ENCODE results near the gene SPRR5. TPM values are rescaled to one million over a fixed set of nuclear protein-coding genes. Genes with fewer than 3 reads are reported as not detected.
A peak's percentile ranks its signal among the peaks of the same experiment; 100 is the strongest.

Gene SPRR5
- total and polyA plus RNA-seq, 2 donors (not counting 1 experiment from before 2014, with no cell fraction given): not detected

DNA sequence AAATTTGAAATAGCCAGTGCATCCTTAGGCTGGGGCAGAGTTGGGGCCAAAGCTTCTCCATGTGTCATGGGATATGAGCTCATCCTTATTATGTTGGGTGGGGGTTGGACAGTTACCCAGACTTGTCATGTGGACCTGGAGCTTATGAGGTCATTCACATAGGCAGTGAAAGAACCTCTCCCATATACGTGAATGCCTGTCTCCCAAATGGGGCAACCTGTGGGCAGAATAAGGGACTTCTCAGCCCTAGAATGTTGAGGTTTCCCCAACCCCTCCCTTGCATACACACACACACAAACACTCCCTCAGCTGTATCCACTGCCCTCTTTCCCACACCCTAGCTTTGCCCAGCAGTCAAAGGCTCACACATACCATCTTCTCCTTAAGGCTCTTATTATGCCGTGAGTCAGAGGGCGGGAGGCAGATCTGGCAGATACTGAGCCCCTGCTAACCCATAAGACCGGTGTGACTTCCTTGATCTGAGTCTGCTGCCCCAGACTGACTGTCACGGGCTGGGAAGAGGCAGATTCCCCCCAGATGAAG, 40.9 kb upstream of the SPRR5 start:
- peak overlapping the region; percentile 75 for H3K27ac ChIP-seq (ENCODE audit: insufficient read depth, low read length)
- no peak for TF ChIP-seq EZH2 (IDR thresholded peaks at IDR 0.05; ENCODE audit: low read length, missing control alignments)
- TF ChIP-seq, protein P1, sequence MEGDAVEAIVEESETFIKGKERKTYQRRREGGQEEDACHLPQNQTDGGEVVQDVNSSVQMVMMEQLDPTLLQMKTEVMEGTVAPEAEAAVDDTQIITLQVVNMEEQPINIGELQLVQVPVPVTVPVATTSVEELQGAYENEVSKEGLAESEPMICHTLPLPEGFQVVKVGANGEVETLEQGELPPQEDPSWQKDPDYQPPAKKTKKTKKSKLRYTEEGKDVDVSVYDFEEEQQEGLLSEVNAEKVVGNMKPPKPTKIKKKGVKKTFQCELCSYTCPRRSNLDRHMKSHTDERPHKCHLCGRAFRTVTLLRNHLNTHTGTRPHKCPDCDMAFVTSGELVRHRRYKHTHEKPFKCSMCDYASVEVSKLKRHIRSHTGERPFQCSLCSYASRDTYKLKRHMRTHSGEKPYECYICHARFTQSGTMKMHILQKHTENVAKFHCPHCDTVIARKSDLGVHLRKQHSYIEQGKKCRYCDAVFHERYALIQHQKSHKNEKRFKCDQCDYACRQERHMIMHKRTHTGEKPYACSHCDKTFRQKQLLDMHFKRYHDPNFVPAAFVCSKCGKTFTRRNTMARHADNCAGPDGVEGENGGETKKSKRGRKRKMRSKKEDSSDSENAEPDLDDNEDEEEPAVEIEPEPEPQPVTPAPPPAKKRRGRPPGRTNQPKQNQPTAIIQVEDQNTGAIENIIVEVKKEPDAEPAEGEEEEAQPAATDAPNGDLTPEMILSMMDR (conservative IDR thresholded peaks at IDR 0.05 in 1 of 2, IDR thresholded peaks at IDR 0.05 in 1 of 2; ENCODE audit: low read depth in 1 of 2, low read length in 2 of 2): no peak
- no peak overlapping the region for H3K9ac ChIP-seq (ENCODE audit: insufficient read depth, low read length)
- no peak overlapping the region for H2AFZ ChIP-seq (ENCODE audit: low read length)
- peak overlapping the region; percentile 70 for H3K4me2 ChIP-seq (ENCODE audit: extremely low read depth, insufficient read depth, low read length)
- H3K79me2 ChIP-seq (ENCODE audit: control insufficient read depth, insufficient read depth, low read length): no peaks in the 10 kb centered on the region
- DNase-seq (ENCODE audit: low read depth in 2 of 2): peak; percentile 7 to 74
- no peaks in the 10 kb centered on the region for H4K20me1 ChIP-seq (ENCODE audit: control insufficient read depth, extremely low read depth, insufficient read depth, low read length)
- no peaks in the 10 kb centered on the region for H3K36me3 ChIP-seq (ENCODE audit: control insufficient read depth, insufficient read depth, low read length)
- H3K4me1 ChIP-seq (ENCODE audit: control insufficient read depth, extremely low read depth, insufficient read depth, low read length): peaks cover 11% of the 10 kb centered on the region
- no peaks in the 10 kb centered on the region for H3K9me3 ChIP-seq (ENCODE audit: control insufficient read depth, insufficient read depth, low read depth, low read length)
- no peak overlapping the region for H3K4me3 ChIP-seq (replicated peaks in 1 of 4; ENCODE audit: control extremely low read depth in 1 of 4, insufficient read depth in 1 of 4, low read depth in 3 of 4, low read length in 4 of 4)
- peaks cover 10% of the 10 kb centered on the region for H3K27me3 ChIP-seq (ENCODE audit: control insufficient read depth, insufficient read depth, low read length)

- H3K4me3 ChIP-seq (replicated peaks in 1 of 4; ENCODE audit: control extremely low read depth in 1 of 4, insufficient read depth in 1 of 4, low read depth in 3 of 4, low read length in 4 of 4): no peak within 1 kb of the TSS
- DNase-seq (ENCODE audit: low read depth in 2 of 2): peak in 1 of 2 donors; percentile 14
- no peaks in the 10 kb centered on the region for H3K36me3 ChIP-seq (ENCODE audit: control insufficient read depth, insufficient read depth, low read length)
- no peak within 1 kb of the TSS for H3K27ac ChIP-seq (ENCODE audit: insufficient read depth, low read length)
- no peak within 1 kb of the TSS for H3K4me2 ChIP-seq (ENCODE audit: extremely low read depth, insufficient read depth, low read length)
- peaks cover 13% of the 10 kb centered on the region for H3K27me3 ChIP-seq (ENCODE audit: control insufficient read depth, insufficient read depth, low read length)
- no peak within 1 kb of the TSS for H2AFZ ChIP-seq (ENCODE audit: low read length)
- no peaks in the 10 kb centered on the region for H3K9me3 ChIP-seq (ENCODE audit: control insufficient read depth, insufficient read depth, low read depth, low read length)
- no peaks in the 10 kb centered on the region for H3K79me2 ChIP-seq (ENCODE audit: control insufficient read depth, insufficient read depth, low read length)
- H3K9ac ChIP-seq (ENCODE audit: insufficient read depth, low read length): no peak within 1 kb of the TSS
- H4K20me1 ChIP-seq (ENCODE audit: control insufficient read depth, extremely low read depth, insufficient read depth, low read length): no peaks in the 10 kb centered on the region
- peaks cover 11% of the 10 kb centered on the region for H3K4me1 ChIP-seq (ENCODE audit: control insufficient read depth, extremely low read depth, insufficient read depth, low read length)
- TF ChIP-seq EZH2 (IDR thresholded peaks at IDR 0.05; ENCODE audit: low read length, missing control alignments): no peak
- TF ChIP-seq, protein P1 (conservative IDR thresholded peaks at IDR 0.05 in 1 of 2, IDR thresholded peaks at IDR 0.05 in 1 of 2; ENCODE audit: low read depth in 1 of 2, low read length in 2 of 2): no peak
Measured at GRCh38 chr1:152907686-152908601, 39.1 kb upstream of the SPRR5 start, which contains the start of gene IVL. Gene IVL (plus strand): TSS chr1:152908546. CDS start chr1:152909798, 1,252 bp downstream.

DNA sequence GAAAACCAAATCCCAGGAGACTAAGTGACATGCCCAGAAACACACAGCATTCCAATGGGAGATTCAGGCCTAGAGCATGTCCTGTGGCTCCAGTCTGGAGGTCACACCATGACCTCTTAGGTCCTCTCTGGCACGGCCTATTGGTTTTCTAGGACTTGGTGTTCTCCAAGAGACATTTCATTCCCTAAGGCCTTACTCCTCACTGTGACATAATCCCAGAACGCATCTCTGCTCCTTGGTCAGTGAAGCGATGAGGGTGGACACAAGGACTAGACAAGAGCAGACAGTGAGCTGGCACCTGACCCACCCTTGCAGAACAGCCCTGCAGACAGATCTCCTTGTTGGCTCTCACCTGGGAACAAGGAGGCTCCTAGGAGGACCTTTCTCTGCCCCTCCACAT, 37.8 kb upstream of the SPRR5 start:
- H3K27ac ChIP-seq (ENCODE audit: insufficient read depth, low read length): no peak overlapping the region
- H3K4me2 ChIP-seq (ENCODE audit: extremely low read depth, insufficient read depth, low read length): no peak overlapping the region
- H3K4me3 ChIP-seq (replicated peaks in 1 of 4; ENCODE audit: control extremely low read depth in 1 of 4, insufficient read depth in 1 of 4, low read depth in 3 of 4, low read length in 4 of 4): no peak overlapping the region
- H3K9ac ChIP-seq (ENCODE audit: insufficient read depth, low read length): no peak overlapping the region
- no peak for DNase-seq (ENCODE audit: low read depth in 2 of 2)
- H3K36me3 ChIP-seq (ENCODE audit: control insufficient read depth, insufficient read depth, low read length): no peaks in the 10 kb centered on the region
- TF ChIP-seq, protein P1 (conservative IDR thresholded peaks at IDR 0.05 in 1 of 2, IDR thresholded peaks at IDR 0.05 in 1 of 2; ENCODE audit: low read depth in 1 of 2, low read length in 2 of 2): no peak
- TF ChIP-seq EZH2 (IDR thresholded peaks at IDR 0.05; ENCODE audit: low read length, missing control alignments): no peak
- no peaks in the 10 kb centered on the region for H3K79me2 ChIP-seq (ENCODE audit: control insufficient read depth, insufficient read depth, low read length)
- H4K20me1 ChIP-seq (ENCODE audit: control insufficient read depth, extremely low read depth, insufficient read depth, low read length): no peaks in the 10 kb centered on the region
- H3K4me1 ChIP-seq (ENCODE audit: control insufficient read depth, extremely low read depth, insufficient read depth, low read length): peaks cover 11% of the 10 kb centered on the region
- peaks cover 13% of the 10 kb centered on the region for H3K27me3 ChIP-seq (ENCODE audit: control insufficient read depth, insufficient read depth, low read length)
- no peaks in the 10 kb centered on the region for H3K9me3 ChIP-seq (ENCODE audit: control insufficient read depth, insufficient read depth, low read depth, low read length)
- no peak overlapping the region for H2AFZ ChIP-seq (ENCODE audit: low read length)

All from fibroblast of lung (primary cell).